ENCODE measurements around the gene DCUN1D3.

The DCUN1D3 gene

GRCh38 chr16:20901068-20901435, 894 bp upstream of the DCUN1D3 start:
- no peak for DNase-seq (ENCODE audit: low read depth)
- TF ChIP-seq CTCF (IDR thresholded peaks at IDR 0.05; ENCODE audit: control insufficient read depth, extremely low read depth, insufficient read depth) = no peak
- H3K4me3 ChIP-seq (ENCODE audit: low read depth, low read length) = peak overlapping the region; percentile 86

GRCh38 chr16:20899477-20900298, 470 bp downstream of the DCUN1D3 start:
- H3K4me3 ChIP-seq (ENCODE audit: low read depth, low read length) = peak overlapping the region; percentile 86
- TF ChIP-seq CTCF (IDR thresholded peaks at IDR 0.05; ENCODE audit: control insufficient read depth, extremely low read depth, insufficient read depth) = no peak
- no peak for DNase-seq (ENCODE audit: low read depth)

- no peak for DNase-seq (ENCODE audit: low read depth)
These were observed 1.1 kb downstream of the DCUN1D3 start for GRCh38 chr16:20899071-20899470.

GRCh38 chr16:20897922-20898321, 2.2 kb downstream of the DCUN1D3 start:
- TF ChIP-seq CTCF (IDR thresholded peaks at IDR 0.05; ENCODE audit: control insufficient read depth, extremely low read depth, insufficient read depth) = no peak
- H3K4me3 ChIP-seq (ENCODE audit: low read depth, low read length) = no peak overlapping the region
- no peak for DNase-seq (ENCODE audit: low read depth)

More at GRCh38 chr16:20899071-20899470, 1.1 kb downstream of the DCUN1D3 start:
- H3K4me3 ChIP-seq (ENCODE audit: low read depth, low read length) = peak overlapping the region; percentile 86
- no peak for TF ChIP-seq CTCF (IDR thresholded peaks at IDR 0.05; ENCODE audit: control insufficient read depth, extremely low read depth, insufficient read depth)

- H3K4me3 ChIP-seq (ENCODE audit: low read depth, low read length) = no peak overlapping the region
- no peak for TF ChIP-seq CTCF (IDR thresholded peaks at IDR 0.05; ENCODE audit: control insufficient read depth, extremely low read depth, insufficient read depth)
- no peak for DNase-seq (ENCODE audit: low read depth)
These were observed 2.8 kb downstream of the DCUN1D3 start for GRCh38 chr16:20897253-20897897.

- no peak for TF ChIP-seq CTCF (IDR thresholded peaks at IDR 0.05; ENCODE audit: control insufficient read depth, extremely low read depth, insufficient read depth)
- no peak overlapping the region for H3K4me3 ChIP-seq (ENCODE audit: low read depth, low read length)
- no peak for DNase-seq (ENCODE audit: low read depth)
These were observed 5.8 kb downstream of the DCUN1D3 start for GRCh38 chr16:20894388-20894787.
